ENCODE data around the gene ATP1B3.

Gene ATP1B3

GRCh38 chr3:141926929-141927328 lies 50.5 kb downstream of the ATP1B3 start:
- no peak overlapping the region for H3K27ac ChIP-seq
- TF ChIP-seq CTCF (conservative IDR thresholded peaks at IDR 0.05) = no peak

- no peak overlapping the region for H3K27ac ChIP-seq
- TF ChIP-seq CTCF (conservative IDR thresholded peaks at IDR 0.05) = no peak
Observed at GRCh38 chr3:141928631-141929270, 52.3 kb downstream of the ATP1B3 start.

DNA sequence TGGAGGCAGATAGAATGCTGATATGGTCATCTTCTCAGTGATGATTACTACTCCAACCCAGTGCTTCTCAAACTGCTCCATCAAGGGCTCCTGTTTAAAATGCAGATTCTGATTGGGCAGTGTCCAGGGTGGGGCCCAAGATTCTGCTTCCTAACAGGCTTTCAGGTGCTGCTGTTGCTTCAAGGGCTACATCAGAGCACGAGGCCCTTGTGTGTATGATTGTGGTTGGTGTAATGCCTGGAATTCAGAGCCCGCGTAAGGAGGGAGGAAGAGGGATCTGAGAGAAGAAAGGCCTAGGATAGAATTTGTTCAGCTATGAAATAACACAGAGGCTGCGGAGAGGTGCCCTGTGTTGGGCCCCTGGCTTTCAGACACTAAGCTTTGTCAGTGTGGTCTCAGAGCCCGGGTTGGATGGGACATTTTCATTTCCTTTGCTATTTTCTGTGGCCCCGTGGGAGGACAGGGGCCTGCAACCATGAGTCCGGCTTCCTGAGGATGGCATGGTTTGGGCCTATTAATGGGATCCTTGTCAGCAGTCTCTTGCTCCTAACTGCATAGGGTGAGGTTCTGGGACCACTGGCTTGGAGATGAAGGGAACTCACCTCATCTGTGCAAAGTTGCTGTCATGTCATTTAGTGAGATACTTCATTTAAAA lies 53.0 kb downstream of the ATP1B3 start:
- no peak for TF ChIP-seq CTCF (conservative IDR thresholded peaks at IDR 0.05)
- no peak overlapping the region for H3K27ac ChIP-seq

- TF ChIP-seq CTCF (conservative IDR thresholded peaks at IDR 0.05) = no peak
Observed at GRCh38 chr3:141930801-141931200, 54.4 kb downstream of the ATP1B3 start.

GRCh38 chr3:141933421-141934300 lies 57.2 kb downstream of the ATP1B3 start:
- TF ChIP-seq CTCF (conservative IDR thresholded peaks at IDR 0.05) = no peak
- H3K27ac ChIP-seq = no peak overlapping the region

More at GRCh38 chr3:141930801-141931200, 54.4 kb downstream of the ATP1B3 start:
- no peak overlapping the region for H3K27ac ChIP-seq

- no peak for TF ChIP-seq CTCF (conservative IDR thresholded peaks at IDR 0.05)
- H3K27ac ChIP-seq = no peak overlapping the region
Observed at GRCh38 chr3:141934354-141934753, 57.9 kb downstream of the ATP1B3 start.

- H3K27ac ChIP-seq = no peak overlapping the region
- no peak for TF ChIP-seq CTCF (conservative IDR thresholded peaks at IDR 0.05)
Observed at GRCh38 chr3:141938011-141938500, 61.6 kb downstream of the ATP1B3 start.
